WTC11 (cell line): ENCODE results near the gene E2F4. TPM values are rescaled to one million over a fixed set of nuclear protein-coding genes. Genes with fewer than 3 reads are reported as not detected.

Experiments
- ATAC-seq: fragments of 200-7000 bp; cut with Tn5 transposase; 2 replicates; pipeline ENCODE4 v1.10.0; 2021; ENCODE audit warnings: mild to moderate bottlenecking, moderate library complexity
- CTCF ChIA-PET: fragments of 300-600 bp; sonication (Branson Sonifier 250); formaldehyde crosslinking; loops from one replicate; lab custom pipeline; 2021; ENCODE audit warnings: antibody characterized with exemption; lab: Charles Lee
- POLR2A ChIA-PET: fragments of 350-600 bp; sonication (Branson Sonifier 250); formaldehyde crosslinking; loops from one replicate; lab custom pipeline; 2021; ENCODE audit warnings: antibody characterized with exemption; lab: Charles Lee
- DNase-seq: peaks from one replicate; pipeline ENCODE4 v3.0.0; 2021; ENCODE audit warnings: low spot score
- H3K27ac Mint-ChIP-seq: 2 replicates; pipeline ENCODE4 v1.8.0; 2021; ENCODE audit warnings: mixed read lengths
- H3K27me3 Mint-ChIP-seq: 2 replicates; pipeline ENCODE4 v1.8.0; 2021; ENCODE audit warnings: low read depth, mild to moderate bottlenecking, moderate library complexity, mixed read lengths
- H3K36me3 Mint-ChIP-seq: 2 replicates; pipeline ENCODE4 v1.8.0; 2021; ENCODE audit warnings: mixed read lengths
- H3K4me1 Mint-ChIP-seq: 2 replicates; pipeline ENCODE4 v1.8.0; 2022; ENCODE audit warnings: mixed read lengths
- H3K4me3 Mint-ChIP-seq: 2 replicates; pipeline ENCODE4 v1.8.0; 2021; ENCODE audit warnings: mild to moderate bottlenecking, moderate library complexity, mixed read lengths
- H3K9me3 Mint-ChIP-seq: 2 replicates; pipeline ENCODE4 v1.8.0; 2021; ENCODE audit warnings: mixed read lengths
- CREM ChIP-seq: sonication (generic); formaldehyde crosslinking; IDR thresholded peaks from 2 replicates; pipeline ENCODE4 v1.8.1; 2022; ENCODE audit warnings: mild to moderate bottlenecking, missing genetic modification reagents, moderate library complexity
- JUN ChIP-seq: sonication (generic); formaldehyde crosslinking; IDR thresholded peaks from 2 replicates; pipeline ENCODE4 v1.8.0; 2023; ENCODE audit warnings: mild to moderate bottlenecking, missing genetic modification reagents
- SMAD4 ChIP-seq: sonication (generic); formaldehyde crosslinking; IDR thresholded peaks from 2 replicates; pipeline ENCODE4 v1.8.0; 2022; ENCODE audit warnings: mild to moderate bottlenecking, missing genetic modification reagents
- SOX15 ChIP-seq: fragments of 250-450 bp; sonication (Bioruptor Pico); IDR thresholded peaks from 2 replicates; pipeline ENCODE4 v1.9.0; 2021; ENCODE audit warnings: mild to moderate bottlenecking
- ZNF121 ChIP-seq: sonication (generic); formaldehyde crosslinking; IDR thresholded peaks from 2 replicates; pipeline ENCODE4 v1.8.0; 2023; ENCODE audit warnings: missing genetic modification reagents
- ZNF138 ChIP-seq: sonication (generic); formaldehyde crosslinking; conservative IDR thresholded peaks from 2 replicates; pipeline ENCODE4 v1.8.1; 2022; ENCODE audit warnings: mild to moderate bottlenecking, moderate library complexity, missing genetic modification reagents
- ZNF396 ChIP-seq: fragments of 250-450 bp; sonication (Bioruptor Pico); IDR thresholded peaks from 2 replicates; pipeline ENCODE4 v1.8.0; 2021; ENCODE audit warnings: mild to moderate bottlenecking, moderate library complexity, borderline replicate concordance
- ZNF423 ChIP-seq: fragments of 250-450 bp; sonication (Bioruptor Pico); IDR thresholded peaks from 2 replicates; pipeline ENCODE4 v2.1.2; 2022; ENCODE audit warnings: mild to moderate bottlenecking, moderate library complexity
- total RNA-seq: library from RNA; stranded (reverse); gene quantifications from 3 replicates; pipeline ENCODE4 v1.2.3, GENCODE V29; 2021
- TF ChIP-seq, protein P1 (sequence below): sonication (generic); formaldehyde crosslinking; IDR thresholded peaks from 2 replicates; pipeline ENCODE4 v1.8.1; 2022; ENCODE audit warnings: low read depth, missing genetic modification reagents, borderline replicate concordance
- TF ChIP-seq, protein P2 (sequence below): sonication (generic); formaldehyde crosslinking; IDR thresholded peaks from 2 replicates; pipeline ENCODE4 v1.8.0; 2022; ENCODE audit warnings: mild to moderate bottlenecking, missing genetic modification reagents
- TF ChIP-seq, protein P3 (sequence below): fragments of 250-450 bp; sonication (Bioruptor Pico); IDR thresholded peaks from 2 replicates; pipeline ENCODE4 v1.9.0; 2021; ENCODE audit warnings: mild to moderate bottlenecking, borderline replicate concordance
- TF ChIP-seq, protein P4 (sequence below): sonication (generic); formaldehyde crosslinking; IDR thresholded peaks from 2 replicates; pipeline ENCODE4 v1.8.1; 2022; ENCODE audit warnings: mild to moderate bottlenecking, moderate library complexity, missing genetic modification reagents
- TF ChIP-seq, protein P5 (sequence below): fragments of 250-450 bp; sonication (Bioruptor Pico); IDR thresholded peaks from 2 replicates; pipeline ENCODE4 v1.9.0; 2021; ENCODE audit warnings: moderate library complexity, mild to moderate bottlenecking, inconsistent platforms, borderline replicate concordance
- TF ChIP-seq, protein P6 (sequence below): sonication (generic); formaldehyde crosslinking; IDR thresholded peaks from 2 replicates; pipeline ENCODE4 v1.8.1; 2022; ENCODE audit warnings: mild to moderate bottlenecking, missing genetic modification reagents, moderate library complexity, borderline replicate concordance
- TF ChIP-seq, protein P7 (sequence below): fragments of 250-450 bp; sonication (Bioruptor Pico); IDR thresholded peaks from 2 replicates; pipeline ENCODE4 v1.9.0; 2021; ENCODE audit warnings: mild to moderate bottlenecking

E2F4 gene
- total RNA-seq, 1 experiment from 2014 or later, result 85.0 TPM

DNA sequence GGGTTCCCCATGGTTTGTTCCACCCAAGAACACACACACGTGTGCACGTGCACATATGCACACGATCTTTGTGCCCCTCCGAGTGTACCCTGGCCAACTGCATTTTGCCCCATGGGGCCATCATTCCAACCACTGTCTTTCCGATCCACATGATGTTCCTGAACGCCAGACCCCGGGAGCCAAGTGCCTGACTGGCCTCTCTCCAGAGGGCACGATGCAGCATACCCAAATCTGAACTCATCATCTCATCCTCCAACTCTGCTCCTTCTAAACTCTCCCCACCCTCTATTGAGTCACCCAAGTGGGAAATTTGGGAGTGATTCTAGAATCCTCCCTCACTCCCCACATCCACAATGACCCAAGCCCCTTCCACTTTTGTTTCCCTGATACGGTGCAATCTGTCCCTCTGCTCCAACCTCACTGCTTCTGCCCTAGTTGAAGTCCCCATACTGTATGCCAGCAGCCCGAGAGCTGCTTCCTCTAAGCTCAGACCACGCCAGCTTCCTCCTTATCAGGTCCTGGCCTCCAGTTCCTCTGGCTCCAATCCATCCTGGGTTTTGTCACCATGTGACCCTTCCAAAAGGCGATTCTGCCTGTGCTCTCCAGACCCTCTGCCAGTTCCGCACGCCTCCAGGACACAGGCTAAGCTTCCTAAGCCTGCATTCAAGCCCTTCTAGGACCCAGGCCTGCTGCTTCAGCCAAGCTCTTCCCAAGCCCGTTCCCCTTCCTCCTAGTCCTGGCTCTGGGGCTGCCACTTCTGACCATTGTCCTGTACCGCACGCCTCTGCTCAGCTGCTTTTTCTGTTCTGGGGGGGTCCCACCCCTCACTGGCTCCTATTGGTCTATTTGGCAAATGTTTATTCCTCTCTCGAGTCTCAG is 24.9 kb downstream of the E2F4 start:
- H3K4me3 Mint-ChIP-seq, result no peak overlapping the region
- peaks cover 55% of the 10 kb centered on the region for H3K27me3 Mint-ChIP-seq
- CTCF ChIA-PET, result interaction anchor here (0.8 to 1.0 kb wide), 3 partner anchors 17 to 68 kb away, joined by 3 to 5 read pairs (median 4); no protein-coding TSS in a partner anchor
- TF ChIP-seq SMAD4 (CRISPR knock-in tag) (no peak), CREM (CRISPR knock-in tag) (no peak)
- TF ChIP-seq, protein P1, sequence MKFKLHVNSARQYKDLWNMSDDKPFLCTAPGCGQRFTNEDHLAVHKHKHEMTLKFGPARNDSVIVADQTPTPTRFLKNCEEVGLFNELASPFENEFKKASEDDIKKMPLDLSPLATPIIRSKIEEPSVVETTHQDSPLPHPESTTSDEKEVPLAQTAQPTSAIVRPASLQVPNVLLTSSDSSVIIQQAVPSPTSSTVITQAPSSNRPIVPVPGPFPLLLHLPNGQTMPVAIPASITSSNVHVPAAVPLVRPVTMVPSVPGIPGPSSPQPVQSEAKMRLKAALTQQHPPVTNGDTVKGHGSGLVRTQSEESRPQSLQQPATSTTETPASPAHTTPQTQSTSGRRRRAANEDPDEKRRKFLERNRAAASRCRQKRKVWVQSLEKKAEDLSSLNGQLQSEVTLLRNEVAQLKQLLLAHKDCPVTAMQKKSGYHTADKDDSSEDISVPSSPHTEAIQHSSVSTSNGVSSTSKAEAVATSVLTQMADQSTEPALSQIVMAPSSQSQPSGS (CRISPR knock-in tag), result no peak
- TF ChIP-seq, protein P2, sequence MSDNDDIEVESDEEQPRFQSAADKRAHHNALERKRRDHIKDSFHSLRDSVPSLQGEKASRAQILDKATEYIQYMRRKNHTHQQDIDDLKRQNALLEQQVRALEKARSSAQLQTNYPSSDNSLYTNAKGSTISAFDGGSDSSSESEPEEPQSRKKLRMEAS (CRISPR knock-in tag), result no peak
- TF ChIP-seq, protein P3, sequence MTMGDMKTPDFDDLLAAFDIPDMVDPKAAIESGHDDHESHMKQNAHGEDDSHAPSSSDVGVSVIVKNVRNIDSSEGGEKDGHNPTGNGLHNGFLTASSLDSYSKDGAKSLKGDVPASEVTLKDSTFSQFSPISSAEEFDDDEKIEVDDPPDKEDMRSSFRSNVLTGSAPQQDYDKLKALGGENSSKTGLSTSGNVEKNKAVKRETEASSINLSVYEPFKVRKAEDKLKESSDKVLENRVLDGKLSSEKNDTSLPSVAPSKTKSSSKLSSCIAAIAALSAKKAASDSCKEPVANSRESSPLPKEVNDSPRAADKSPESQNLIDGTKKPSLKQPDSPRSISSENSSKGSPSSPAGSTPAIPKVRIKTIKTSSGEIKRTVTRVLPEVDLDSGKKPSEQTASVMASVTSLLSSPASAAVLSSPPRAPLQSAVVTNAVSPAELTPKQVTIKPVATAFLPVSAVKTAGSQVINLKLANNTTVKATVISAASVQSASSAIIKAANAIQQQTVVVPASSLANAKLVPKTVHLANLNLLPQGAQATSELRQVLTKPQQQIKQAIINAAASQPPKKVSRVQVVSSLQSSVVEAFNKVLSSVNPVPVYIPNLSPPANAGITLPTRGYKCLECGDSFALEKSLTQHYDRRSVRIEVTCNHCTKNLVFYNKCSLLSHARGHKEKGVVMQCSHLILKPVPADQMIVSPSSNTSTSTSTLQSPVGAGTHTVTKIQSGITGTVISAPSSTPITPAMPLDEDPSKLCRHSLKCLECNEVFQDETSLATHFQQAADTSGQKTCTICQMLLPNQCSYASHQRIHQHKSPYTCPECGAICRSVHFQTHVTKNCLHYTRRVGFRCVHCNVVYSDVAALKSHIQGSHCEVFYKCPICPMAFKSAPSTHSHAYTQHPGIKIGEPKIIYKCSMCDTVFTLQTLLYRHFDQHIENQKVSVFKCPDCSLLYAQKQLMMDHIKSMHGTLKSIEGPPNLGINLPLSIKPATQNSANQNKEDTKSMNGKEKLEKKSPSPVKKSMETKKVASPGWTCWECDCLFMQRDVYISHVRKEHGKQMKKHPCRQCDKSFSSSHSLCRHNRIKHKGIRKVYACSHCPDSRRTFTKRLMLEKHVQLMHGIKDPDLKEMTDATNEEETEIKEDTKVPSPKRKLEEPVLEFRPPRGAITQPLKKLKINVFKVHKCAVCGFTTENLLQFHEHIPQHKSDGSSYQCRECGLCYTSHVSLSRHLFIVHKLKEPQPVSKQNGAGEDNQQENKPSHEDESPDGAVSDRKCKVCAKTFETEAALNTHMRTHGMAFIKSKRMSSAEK (CRISPR knock-in tag), result no peak
- TF ChIP-seq, all 79 proteins: peak for 0
- Mint-ChIP-seq H3K9me3 (no peaks in the 10 kb centered on the region), H3K4me1 (no peaks in the 10 kb centered on the region), H3K27ac (peak overlapping the region; percentile 24; the same call in 1 of the 2 replicates), H3K36me3 (no peaks in the 10 kb centered on the region)
- ATAC-seq (no peak), DNase-seq (no peak)
- POLR2A ChIA-PET, result interaction anchor here (0.6 kb wide), 1 partner anchor 16 kb away, joined by 3 read pairs; no protein-coding TSS in a partner anchor

DNA sequence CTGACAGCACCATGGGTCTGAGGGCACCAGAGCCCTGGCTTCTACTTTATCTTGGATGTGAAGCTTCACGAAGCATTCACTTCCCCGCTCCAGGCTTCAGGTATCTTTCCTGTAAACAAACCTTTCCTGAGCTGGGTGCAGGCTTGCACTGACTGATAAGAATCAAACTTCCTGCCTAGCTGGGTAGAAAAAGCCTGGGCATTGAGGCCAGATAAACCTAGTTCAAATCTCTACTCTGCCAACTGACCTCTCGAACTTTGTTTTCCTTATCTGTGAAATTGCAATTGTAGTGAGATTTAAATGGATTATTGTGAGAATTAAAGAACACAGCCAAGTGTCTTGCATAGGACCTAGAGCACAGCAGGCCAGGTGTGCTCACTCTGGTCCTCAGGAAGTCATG is 32.0 kb downstream of the E2F4 start:
- CTCF ChIA-PET, result interaction anchor here (0.9 to 1.7 kb wide), 3 partner anchors 23 to 55 kb away, joined by 3 to 7 read pairs (median 3); partner anchors contain the start of gene FHOD1
- H3K4me1 Mint-ChIP-seq, result peaks cover 15% of the 10 kb centered on the region

More for the DNA sequence above, 32.0 kb downstream of the E2F4 start:
- H3K36me3 Mint-ChIP-seq, result peaks cover 10% of the 10 kb centered on the region
- ATAC-seq (no peak), DNase-seq (no peak)
- peaks cover 47% of the 10 kb centered on the region for H3K27me3 Mint-ChIP-seq
- H3K27ac Mint-ChIP-seq, result no peak overlapping the region
- H3K4me3 Mint-ChIP-seq, result no peak overlapping the region
- POLR2A ChIA-PET, result no interaction called here
- no peaks in the 10 kb centered on the region for H3K9me3 Mint-ChIP-seq
- TF ChIP-seq CREM (CRISPR knock-in tag) (no peak), ZNF423 (no peak), JUN (no peak), ZNF396 (CRISPR knock-in tag) (no peak), ZNF121 (no peak), SOX15 (CRISPR knock-in tag) (no peak), ZNF138 (CRISPR knock-in tag) (no peak)
- TF ChIP-seq, protein P1 (CRISPR knock-in tag), result no peak
- TF ChIP-seq, protein P4, sequence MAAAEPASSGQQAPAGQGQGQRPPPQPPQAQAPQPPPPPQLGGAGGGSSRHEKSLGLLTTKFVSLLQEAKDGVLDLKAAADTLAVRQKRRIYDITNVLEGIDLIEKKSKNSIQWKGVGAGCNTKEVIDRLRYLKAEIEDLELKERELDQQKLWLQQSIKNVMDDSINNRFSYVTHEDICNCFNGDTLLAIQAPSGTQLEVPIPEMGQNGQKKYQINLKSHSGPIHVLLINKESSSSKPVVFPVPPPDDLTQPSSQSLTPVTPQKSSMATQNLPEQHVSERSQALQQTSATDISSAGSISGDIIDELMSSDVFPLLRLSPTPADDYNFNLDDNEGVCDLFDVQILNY (CRISPR knock-in tag), result no peak
- TF ChIP-seq, protein P5, sequence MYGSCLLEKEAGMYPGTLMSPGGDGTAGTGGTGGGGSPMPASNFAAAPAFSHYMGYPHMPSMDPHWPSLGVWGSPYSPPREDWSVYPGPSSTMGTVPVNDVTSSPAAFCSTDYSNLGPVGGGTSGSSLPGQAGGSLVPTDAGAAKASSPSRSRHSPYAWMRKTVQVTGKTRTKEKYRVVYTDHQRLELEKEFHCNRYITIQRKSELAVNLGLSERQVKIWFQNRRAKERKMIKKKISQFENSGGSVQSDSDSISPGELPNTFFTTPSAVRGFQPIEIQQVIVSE (CRISPR knock-in tag), result no peak
- TF ChIP-seq, protein P6, sequence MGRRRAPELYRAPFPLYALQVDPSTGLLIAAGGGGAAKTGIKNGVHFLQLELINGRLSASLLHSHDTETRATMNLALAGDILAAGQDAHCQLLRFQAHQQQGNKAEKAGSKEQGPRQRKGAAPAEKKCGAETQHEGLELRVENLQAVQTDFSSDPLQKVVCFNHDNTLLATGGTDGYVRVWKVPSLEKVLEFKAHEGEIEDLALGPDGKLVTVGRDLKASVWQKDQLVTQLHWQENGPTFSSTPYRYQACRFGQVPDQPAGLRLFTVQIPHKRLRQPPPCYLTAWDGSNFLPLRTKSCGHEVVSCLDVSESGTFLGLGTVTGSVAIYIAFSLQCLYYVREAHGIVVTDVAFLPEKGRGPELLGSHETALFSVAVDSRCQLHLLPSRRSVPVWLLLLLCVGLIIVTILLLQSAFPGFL (CRISPR knock-in tag), result no peak
- TF ChIP-seq, protein P7, sequence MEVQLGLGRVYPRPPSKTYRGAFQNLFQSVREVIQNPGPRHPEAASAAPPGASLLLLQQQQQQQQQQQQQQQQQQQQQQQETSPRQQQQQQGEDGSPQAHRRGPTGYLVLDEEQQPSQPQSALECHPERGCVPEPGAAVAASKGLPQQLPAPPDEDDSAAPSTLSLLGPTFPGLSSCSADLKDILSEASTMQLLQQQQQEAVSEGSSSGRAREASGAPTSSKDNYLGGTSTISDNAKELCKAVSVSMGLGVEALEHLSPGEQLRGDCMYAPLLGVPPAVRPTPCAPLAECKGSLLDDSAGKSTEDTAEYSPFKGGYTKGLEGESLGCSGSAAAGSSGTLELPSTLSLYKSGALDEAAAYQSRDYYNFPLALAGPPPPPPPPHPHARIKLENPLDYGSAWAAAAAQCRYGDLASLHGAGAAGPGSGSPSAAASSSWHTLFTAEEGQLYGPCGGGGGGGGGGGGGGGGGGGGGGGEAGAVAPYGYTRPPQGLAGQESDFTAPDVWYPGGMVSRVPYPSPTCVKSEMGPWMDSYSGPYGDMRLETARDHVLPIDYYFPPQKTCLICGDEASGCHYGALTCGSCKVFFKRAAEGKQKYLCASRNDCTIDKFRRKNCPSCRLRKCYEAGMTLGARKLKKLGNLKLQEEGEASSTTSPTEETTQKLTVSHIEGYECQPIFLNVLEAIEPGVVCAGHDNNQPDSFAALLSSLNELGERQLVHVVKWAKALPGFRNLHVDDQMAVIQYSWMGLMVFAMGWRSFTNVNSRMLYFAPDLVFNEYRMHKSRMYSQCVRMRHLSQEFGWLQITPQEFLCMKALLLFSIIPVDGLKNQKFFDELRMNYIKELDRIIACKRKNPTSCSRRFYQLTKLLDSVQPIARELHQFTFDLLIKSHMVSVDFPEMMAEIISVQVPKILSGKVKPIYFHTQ (CRISPR knock-in tag), result no peak
- TF ChIP-seq, all 79 proteins: peak for 0
